CD1c-positive myeloid dendritic cell (primary cell): Measurements from ENCODE around the gene CYP4F8.
"Not testable (repeated sequence)": the region's sequence is repeated elsewhere in the genome, so short reads cannot be mapped to it uniquely, and the experiment has no call there.

Source experiments
- DNase-seq: peaks from one replicate; pipeline ENCODE4 v3.0.0-alpha.2; 2016; ENCODE audit errors: extremely low spot score

Gene CYP4F8

GRCh38 chr19:15644066-15644741, 29.2 kb downstream of the CYP4F8 start:
- no peak for DNase-seq

DNA sequence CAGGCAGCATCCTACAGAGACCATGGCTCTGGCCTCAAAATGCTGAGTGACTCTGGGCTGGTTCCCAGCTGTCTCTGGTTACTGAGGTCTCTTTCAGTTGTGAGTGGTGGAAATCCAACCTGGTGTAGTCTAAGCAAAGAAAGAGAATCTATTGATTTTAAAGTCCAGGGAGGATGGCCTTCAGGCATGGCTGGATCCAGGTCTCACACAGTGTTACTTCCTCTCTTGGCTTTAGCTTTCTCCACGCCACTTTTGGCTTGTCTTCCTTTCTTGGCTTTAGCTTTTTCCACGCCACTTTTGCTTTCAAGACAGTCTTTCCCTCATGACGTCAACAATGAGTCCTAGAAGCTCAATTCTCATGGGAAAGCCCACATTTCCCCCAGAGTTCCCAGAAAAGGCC, 29.8 kb downstream of the CYP4F8 start:
- no peak for DNase-seq

DNA sequence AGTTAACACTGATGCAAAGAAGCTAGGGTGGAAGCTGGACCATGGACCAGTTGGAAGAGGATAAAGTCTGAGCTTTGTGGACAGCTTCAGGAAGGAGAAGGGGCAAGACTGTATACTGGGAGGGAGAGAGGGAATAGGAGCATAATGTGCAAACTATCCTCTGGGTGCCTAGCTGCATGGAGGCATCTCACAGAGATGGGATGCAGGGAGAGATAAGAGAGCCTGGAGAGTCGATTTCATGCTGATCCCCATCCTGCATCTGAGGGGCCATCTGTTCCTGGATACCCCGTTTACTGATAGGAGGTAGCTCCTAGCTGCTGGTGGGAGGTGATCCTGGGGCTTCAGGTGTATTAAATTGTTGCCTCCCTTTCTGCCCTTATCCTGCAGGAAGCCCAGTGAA, 34.5 kb downstream of the CYP4F8 start:
- no peak for DNase-seq

DNA sequence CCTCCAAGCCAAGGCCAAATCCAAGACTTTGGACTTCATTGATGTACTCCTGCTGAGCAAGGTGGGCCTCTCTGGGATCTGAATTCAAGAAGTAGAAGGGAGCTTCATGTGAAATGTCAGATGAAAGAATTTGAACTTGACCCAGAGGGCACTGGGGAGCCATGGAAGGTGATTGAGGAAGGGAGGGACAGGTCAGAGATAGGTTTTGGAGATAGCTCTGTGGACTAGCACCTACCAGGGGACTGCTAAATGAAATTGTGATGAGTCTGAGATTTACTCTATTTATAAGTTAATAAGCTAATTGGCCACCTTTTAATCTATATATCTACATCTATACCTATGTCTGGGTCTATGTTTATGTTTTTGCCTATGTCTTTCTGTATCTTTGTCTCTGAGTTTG, 35.1 kb downstream of the CYP4F8 start:
- not testable (repeated sequence) for DNase-seq

DNA sequence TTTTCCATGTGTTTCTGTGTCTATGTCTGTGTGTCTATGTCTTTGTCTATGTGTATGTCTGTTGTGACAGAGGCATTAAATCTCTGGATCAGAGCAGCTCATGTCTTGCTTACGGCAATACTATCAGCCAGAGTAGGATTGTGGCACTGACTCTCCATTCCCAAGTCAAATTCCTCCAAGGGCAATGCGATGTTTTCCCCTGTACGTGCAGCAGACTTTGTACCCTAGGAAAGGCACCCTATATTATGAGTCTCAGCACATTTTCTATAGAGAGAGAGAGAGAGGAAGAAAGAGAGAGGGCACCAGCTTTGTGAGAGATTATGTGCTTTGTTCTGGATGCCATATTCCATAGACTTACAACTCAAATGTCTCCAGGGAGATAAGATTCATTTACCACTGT, 36.8 kb downstream of the CYP4F8 start:
- DNase-seq, result no peak

GRCh38 chr19:15652559-15653278, 37.7 kb downstream of the CYP4F8 start:
- no peak for DNase-seq

- no peak for DNase-seq
Observed at GRCh38 chr19:15656467-15656866, 41.4 kb downstream of the CYP4F8 start.

GRCh38 chr19:15663247-15663646, 48.2 kb downstream of the CYP4F8 start:
- no peak for DNase-seq

DNA sequence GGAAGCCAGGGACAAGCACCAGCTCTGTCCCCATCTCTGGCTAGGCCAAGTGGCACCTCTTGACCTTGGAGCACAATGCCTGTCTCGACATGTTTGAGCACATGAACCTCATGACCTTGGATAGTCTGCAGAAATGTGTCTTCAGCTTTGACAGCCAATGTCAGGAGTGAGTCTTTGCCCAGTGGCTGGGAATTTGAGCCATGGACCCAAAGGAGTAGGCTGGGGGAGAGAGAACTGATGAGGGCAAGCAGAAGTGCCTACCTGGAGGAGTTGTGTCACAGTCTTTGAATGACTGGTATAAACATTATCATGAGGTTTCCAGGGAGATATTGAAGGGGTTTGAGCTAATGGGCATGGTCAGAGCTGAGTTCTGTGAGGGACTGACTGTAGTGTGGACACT, 51.2 kb downstream of the CYP4F8 start:
- DNase-seq, result no peak

GRCh38 chr19:15666883-15667282, 51.9 kb downstream of the CYP4F8 start:
- DNase-seq, result peak; percentile 67

GRCh38 chr19:15669440-15669839, 54.4 kb downstream of the CYP4F8 start:
- no peak for DNase-seq

GRCh38 chr19:15669891-15670290, 54.9 kb downstream of the CYP4F8 start:
- no peak for DNase-seq

GRCh38 chr19:15671237-15671821, 56.3 kb downstream of the CYP4F8 start:
- DNase-seq, result no peak

GRCh38 chr19:15671891-15672579, 57.0 kb downstream of the CYP4F8 start:
- DNase-seq, result no peak

DNA sequence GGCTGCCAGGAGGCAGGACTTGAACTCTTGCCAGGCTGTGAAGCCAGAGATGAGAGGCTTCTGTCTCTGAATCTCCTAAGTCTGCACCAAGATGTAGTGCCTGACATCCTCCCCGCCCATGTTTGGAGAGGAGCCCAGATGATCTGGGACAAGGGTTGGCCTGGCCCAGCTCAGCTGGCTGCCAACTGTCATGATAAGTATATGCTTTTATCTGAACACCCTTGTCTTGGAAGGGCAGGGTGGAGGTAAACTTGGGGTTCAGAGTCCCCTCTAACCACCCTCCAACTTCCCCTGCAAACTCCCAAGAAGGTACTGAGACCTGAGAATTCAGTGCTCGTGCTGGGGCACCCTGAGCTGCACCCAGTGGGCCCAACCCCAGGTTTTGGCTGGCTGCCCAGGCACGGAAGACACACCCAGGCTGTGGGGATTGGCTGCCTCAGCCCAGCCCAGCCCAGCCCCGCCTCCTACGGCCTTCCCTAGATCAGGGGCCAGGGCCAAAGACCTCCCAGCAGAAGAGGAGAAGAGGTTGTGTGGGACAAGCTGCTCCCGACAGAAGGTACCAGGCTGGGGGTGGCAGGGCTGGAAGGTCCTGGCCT, 57.7 kb downstream of the CYP4F8 start, which contains the start of gene CYP4F12:
Gene CYP4F12 (plus strand): TSS at position 508 of the 596 bp plus-strand sequence. CDS start 443 bp downstream, outside the sequence.
- DNase-seq, result no peak

GRCh38 chr19:15673176-15673654, 58.2 kb downstream of the CYP4F8 start:
- DNase-seq, result no peak

GRCh38 chr19:15675560-15675959, 60.5 kb downstream of the CYP4F8 start:
- peak; percentile 3 for DNase-seq

GRCh38 chr19:15679089-15679488, 64.1 kb downstream of the CYP4F8 start:
- no peak for DNase-seq

- DNase-seq, result not testable (repeated sequence)
Observed at GRCh38 chr19:15679865-15680264, 64.8 kb downstream of the CYP4F8 start.
